Activated CD4-positive, alpha-beta T cell treated with anti-CD3 and anti-CD28 coated beads, Interleukin-2, amount 10 ng/mL, durations not matched to agents 7 days and 5 days (primary cell): Measurements from ENCODE around the gene PPP1R13L. TPM values are rescaled to one million over a fixed set of nuclear protein-coding genes. Genes with fewer than 3 reads are reported as not detected.
"Not testable (repeated sequence)": the region's sequence is repeated elsewhere in the genome, so short reads cannot be mapped to it uniquely, and the experiment has no call there.

Experiments used
- CTCF ChIA-PET: fragments of 350-600 bp; sonication (Branson Sonifier 250); formaldehyde crosslinking; loops from one replicate; lab custom pipeline; 2021; ENCODE audit warnings: antibody characterized with exemption; lab: Charles Lee
- POLR2A ChIA-PET: fragments of 350-600 bp; sonication (Branson Sonifier 250); formaldehyde crosslinking; loops from one replicate; lab custom pipeline; 2021; ENCODE audit warnings: antibody characterized with exemption; lab: Charles Lee
- DNase-seq: peaks from one replicate; pipeline ENCODE4 v3.0.0-alpha.2; 2020
- H3K27ac Mint-ChIP-seq: one replicate; pipeline ENCODE4 v1.8.0; 2021; ENCODE audit warnings: mild to moderate bottlenecking, moderate library complexity, mixed read lengths
- H3K27me3 Mint-ChIP-seq: one replicate; pipeline ENCODE4 v1.8.0; 2021; ENCODE audit warnings: mixed read lengths
- H3K36me3 Mint-ChIP-seq: one replicate; pipeline ENCODE4 v1.8.0; 2021; ENCODE audit warnings: low read depth, mixed read lengths
- H3K4me1 Mint-ChIP-seq: one replicate; pipeline ENCODE4 v1.8.0; 2021; ENCODE audit warnings: mixed read lengths
- H3K4me3 Mint-ChIP-seq: one replicate; pipeline ENCODE4 v1.8.0; 2021; ENCODE audit warnings: mild to moderate bottlenecking, moderate library complexity, mixed read lengths
- H3K9me3 Mint-ChIP-seq: one replicate; pipeline ENCODE4 v1.8.0; 2021; ENCODE audit warnings: mixed read lengths
- total RNA-seq, 2 experiments: library from RNA; stranded (reverse); gene quantifications; one replicate each; pipeline ENCODE4 v1.2.3, GENCODE V29; 2021

The PPP1R13L gene
- total RNA-seq, 2 experiments from 2014 or later, result 15.5 to 17.7 TPM

- CTCF ChIA-PET, result interaction anchor here (0.5 to 8.6 kb wide), 2 partner anchors 31 to 199 kb away, joined by 3 to 310 read pairs; partner anchors contain the start of gene FOSB
- DNase-seq, result peak; percentile 43
- POLR2A ChIA-PET, result no interaction called here
- H3K36me3 Mint-ChIP-seq, result no peaks in the 10 kb centered on the region
- no peaks in the 10 kb centered on the region for H3K9me3 Mint-ChIP-seq
- peak overlapping the region; percentile 49 for H3K4me3 Mint-ChIP-seq
- peak overlapping the region; percentile 65 for H3K27ac Mint-ChIP-seq
- peaks cover 44% of the 10 kb centered on the region for H3K4me1 Mint-ChIP-seq
- H3K27me3 Mint-ChIP-seq, result no peaks in the 10 kb centered on the region
These were observed 38.1 kb upstream of the PPP1R13L start for GRCh38 chr19:45442778-45443461.

GRCh38 chr19:45442408-45442777, 37.5 kb upstream of the PPP1R13L start:
- ChIA-PET CTCF (interaction anchor here (0.5 to 8.6 kb wide), 2 partner anchors 32 to 199 kb away, joined by 3 to 310 read pairs; partner anchors contain the start of gene FOSB), POLR2A (no interaction called here)
- H3K4me1 Mint-ChIP-seq, result peaks cover 42% of the 10 kb centered on the region

GRCh38 chr19:45440873-45441654, 36.2 kb upstream of the PPP1R13L start:
- Mint-ChIP-seq H3K4me1 (peaks cover 36% of the 10 kb centered on the region), H3K27me3 (no peaks in the 10 kb centered on the region), H3K36me3 (no peaks in the 10 kb centered on the region), H3K27ac (peak overlapping the region; percentile 78), H3K4me3 (peak overlapping the region; percentile 71), H3K9me3 (no peaks in the 10 kb centered on the region)
- ChIA-PET POLR2A (interaction anchor here (1.4 kb wide), 1 partner anchor 38 kb away, joined by 3 read pairs; no protein-coding TSS in a partner anchor), CTCF (interaction anchor here (2.4 to 8.6 kb wide), 3 partner anchors 33 to 54 kb away, joined by 13 to 310 read pairs (median 73); partner anchors contain the start of gene FOSB)
- DNase-seq, result no peak

More at GRCh38 chr19:45442408-45442777, 37.5 kb upstream of the PPP1R13L start:
- peak overlapping the region; percentile 65 for H3K27ac Mint-ChIP-seq
- no peaks in the 10 kb centered on the region for H3K36me3 Mint-ChIP-seq
- DNase-seq, result no peak
- H3K4me3 Mint-ChIP-seq, result peak overlapping the region; percentile 49
- H3K27me3 Mint-ChIP-seq, result no peaks in the 10 kb centered on the region
- H3K9me3 Mint-ChIP-seq, result no peaks in the 10 kb centered on the region

- Mint-ChIP-seq H3K4me1 (peaks cover 36% of the 10 kb centered on the region), H3K36me3 (no peaks in the 10 kb centered on the region), H3K27me3 (no peaks in the 10 kb centered on the region), H3K4me3 (peak overlapping the region; percentile 71), H3K27ac (peak overlapping the region; percentile 78), H3K9me3 (no peaks in the 10 kb centered on the region)
- CTCF ChIA-PET, result interaction anchor here (0.5 to 8.6 kb wide), 30 partner anchors 9 to 716 kb away, joined by 3 to 310 read pairs (median 8); partner anchors contain the start of genes BLOC1S3, DMWD, EML2 and ERCC1
- POLR2A ChIA-PET, result interaction anchor here (1.0 to 1.4 kb wide), 2 partner anchors 27 to 38 kb away, joined by 3 read pairs; no protein-coding TSS in a partner anchor
- no peak for DNase-seq
These were observed 35.4 kb upstream of the PPP1R13L start for GRCh38 chr19:45440259-45440638.

- no peaks in the 10 kb centered on the region for H3K36me3 Mint-ChIP-seq
- no peaks in the 10 kb centered on the region for H3K27me3 Mint-ChIP-seq
- no peaks in the 10 kb centered on the region for H3K9me3 Mint-ChIP-seq
- peak; percentile 80 for DNase-seq
- ChIA-PET POLR2A (interaction anchor here (0.7 to 1.4 kb wide), 4 partner anchors 28 to 62 kb away, joined by 3 to 12 read pairs (median 4); no protein-coding TSS in a partner anchor), CTCF (interaction anchor here (0.5 to 8.6 kb wide), 49 partner anchors 9 to 716 kb away, joined by 3 to 310 read pairs (median 4); partner anchors contain the start of genes BLOC1S3, DMWD, EML2 and ERCC1)
- H3K4me1 Mint-ChIP-seq, result peaks cover 34% of the 10 kb centered on the region
- peak overlapping the region; percentile 78 for H3K27ac Mint-ChIP-seq
- H3K4me3 Mint-ChIP-seq, result peak overlapping the region; percentile 71
These were observed 34.8 kb upstream of the PPP1R13L start for GRCh38 chr19:45439569-45440258.

- Mint-ChIP-seq H3K4me3 (peak overlapping the region; percentile 62), H3K36me3 (no peaks in the 10 kb centered on the region), H3K9me3 (no peaks in the 10 kb centered on the region), H3K27ac (no peak overlapping the region), H3K27me3 (no peaks in the 10 kb centered on the region), H3K4me1 (peaks cover 29% of the 10 kb centered on the region)
- CTCF ChIA-PET, result interaction anchor here (0.6 to 8.6 kb wide), 47 partner anchors 9 to 715 kb away, joined by 3 to 310 read pairs (median 4); partner anchors contain the start of genes BLOC1S3, EML2, ERCC1 and FOSB
- POLR2A ChIA-PET, result interaction anchor here (0.7 to 1.0 kb wide), 3 partner anchors 28 to 62 kb away, joined by 3 to 12 read pairs (median 4); no protein-coding TSS in a partner anchor
- no peak for DNase-seq
These were observed 34.3 kb upstream of the PPP1R13L start for GRCh38 chr19:45439190-45439568.

GRCh38 chr19:45437328-45437727, 32.5 kb upstream of the PPP1R13L start:
- Mint-ChIP-seq H3K27ac (no peak overlapping the region), H3K4me1 (peaks cover 14% of the 10 kb centered on the region), H3K27me3 (no peaks in the 10 kb centered on the region), H3K9me3 (no peaks in the 10 kb centered on the region), H3K36me3 (no peaks in the 10 kb centered on the region), H3K4me3 (no peak overlapping the region)
- ChIA-PET CTCF (interaction anchor here (0.6 to 8.6 kb wide), 4 partner anchors 18 to 49 kb away, joined by 3 to 310 read pairs (median 39); partner anchors contain the start of gene FOSB), POLR2A (no interaction called here)
- no peak for DNase-seq

- H3K4me3 Mint-ChIP-seq, POLR2A ChIA-PET, DNase-seq, H3K27ac Mint-ChIP-seq, H3K36me3 Mint-ChIP-seq, H3K9me3 Mint-ChIP-seq, H3K4me1 Mint-ChIP-seq: not testable (repeated sequence)
- CTCF ChIA-PET, result interaction anchor here (5.0 kb wide), 1 partner anchor 46 kb away, joined by 31 read pairs; no protein-coding TSS in a partner anchor
- peaks cover 22% of the 10 kb centered on the region for H3K27me3 Mint-ChIP-seq
These were observed 27.7 kb upstream of the PPP1R13L start for GRCh38 chr19:45432543-45432942.

GRCh38 chr19:45431008-45431407, 26.1 kb upstream of the PPP1R13L start:
- CTCF ChIA-PET, result interaction anchor here (0.6 to 5.0 kb wide), 7 partner anchors 8 to 234 kb away, joined by 3 to 31 read pairs (median 5); no protein-coding TSS in a partner anchor
- H3K36me3 Mint-ChIP-seq, H3K27ac Mint-ChIP-seq, DNase-seq, H3K4me3 Mint-ChIP-seq, H3K9me3 Mint-ChIP-seq, POLR2A ChIA-PET: not testable (repeated sequence)
- peaks cover 14% of the 10 kb centered on the region for H3K4me1 Mint-ChIP-seq
- peaks cover 23% of the 10 kb centered on the region for H3K27me3 Mint-ChIP-seq

GRCh38 chr19:45429896-45430295, 25.0 kb upstream of the PPP1R13L start:
- CTCF ChIA-PET, result interaction anchor here (1.3 to 5.0 kb wide), 5 partner anchors 9 to 55 kb away, joined by 3 to 31 read pairs (median 5); no protein-coding TSS in a partner anchor
- H3K36me3 Mint-ChIP-seq, H3K27ac Mint-ChIP-seq, H3K4me3 Mint-ChIP-seq, H3K9me3 Mint-ChIP-seq, DNase-seq: not testable (repeated sequence)
- Mint-ChIP-seq H3K27me3 (peaks cover 23% of the 10 kb centered on the region), H3K4me1 (peaks cover 17% of the 10 kb centered on the region)
- POLR2A ChIA-PET, result interaction anchor here (0.7 kb wide), 1 partner anchor 78 kb away, joined by 4 read pairs; the partner anchor contains the start of gene VASP

GRCh38 chr19:45428384-45429231, 23.7 kb upstream of the PPP1R13L start:
- H3K36me3 Mint-ChIP-seq, result peaks cover 2% of the 10 kb centered on the region
- H3K27ac Mint-ChIP-seq, result no peak overlapping the region
- ChIA-PET POLR2A (no interaction called here), CTCF (interaction anchor here (0.6 to 5.0 kb wide), 7 partner anchors 11 to 684 kb away, joined by 3 to 31 read pairs (median 5); no protein-coding TSS in a partner anchor)
- peaks cover 23% of the 10 kb centered on the region for H3K27me3 Mint-ChIP-seq
- peak overlapping the region; percentile 58 for H3K4me3 Mint-ChIP-seq
- no peak for DNase-seq
- peaks cover 29% of the 10 kb centered on the region for H3K4me1 Mint-ChIP-seq
- no peaks in the 10 kb centered on the region for H3K9me3 Mint-ChIP-seq
